GM12878 (cell line): ENCODE results near the gene DNAAF1. TPM values are rescaled to one million over a fixed set of nuclear protein-coding genes. Genes with fewer than 3 reads are reported as not detected.

Experiments used
- BCLAF1 ChIP-seq: fragments of 450-650 bp; IDR thresholded peaks from 2 replicates; pipeline ENCODE4 v1.6.1; 2017; ENCODE audit warnings: antibody characterized with exemption, mild to moderate bottlenecking, moderate library complexity
- EZH2 ChIP-seq: IDR thresholded peaks from 2 replicates; pipeline ENCODE4 v1.6.1; 2012; ENCODE audit warnings: low read depth, mild to moderate bottlenecking, control low read depth, inconsistent platforms, low read length, borderline replicate concordance; ENCODE audit not compliant: control insufficient read depth
- HDAC6 ChIP-seq: fragments of 200-600 bp; sonication (generic); IDR thresholded peaks from one replicate; pipeline ENCODE4 v1.8.0; 2017; ENCODE audit warnings: antibody characterized with exemption; ENCODE audit not compliant: unreplicated experiment
- IKZF2 ChIP-seq, 2 experiments: fragments of 450-650 bp; IDR thresholded peaks; 2 replicates each; pipeline ENCODE4 v1.6.1; 2017; ENCODE audit warnings: mild to moderate bottlenecking in 2 of 2, moderate library complexity in 2 of 2
- LARP7 ChIP-seq: fragments of 450-650 bp; IDR thresholded peaks from 2 replicates; pipeline ENCODE4 v1.6.1; 2017; ENCODE audit warnings: mild to moderate bottlenecking
- MAX ChIP-seq: IDR thresholded peaks from 2 replicates; pipeline ENCODE4 v1.6.1; 2012; ENCODE audit warnings: low read depth, low read length, improper control_type of control experiment
- MEF2B ChIP-seq: fragments of 450-650 bp; IDR thresholded peaks from 2 replicates; pipeline ENCODE4 v1.6.1; 2018; ENCODE audit warnings: mild to moderate bottlenecking, moderate library complexity; ENCODE audit not compliant: partially characterized antibody, poor library complexity, severe bottlenecking
- NRF1 ChIP-seq: conservative IDR thresholded peaks from 2 replicates; pipeline ENCODE4 v1.6.1; 2011; ENCODE audit warnings: mild to moderate bottlenecking, low read depth, low read length, improper control_type of control experiment
- PAX5 ChIP-seq: IDR thresholded peaks from 2 replicates; pipeline ENCODE4 v1.6.1; 2011; ENCODE audit warnings: low read depth, low read length, borderline replicate concordance
- POLR2A ChIP-seq: IDR thresholded peaks from 2 replicates; pipeline ENCODE4 v1.6.1; 2011; ENCODE audit warnings: low read depth, mild to moderate bottlenecking, low read length
- RB1 ChIP-seq: fragments of 450-650 bp; formaldehyde crosslinking; IDR thresholded peaks from 2 replicates; pipeline ENCODE4 v1.6.1; 2017; ENCODE audit warnings: mild to moderate bottlenecking, borderline replicate concordance
- REST ChIP-seq: IDR thresholded peaks from 2 replicates; pipeline ENCODE4 v1.6.1; 2012; ENCODE audit warnings: mild to moderate bottlenecking, low read depth, low read length
- SMAD5 ChIP-seq: IDR thresholded peaks from 2 replicates; pipeline ENCODE4 v1.6.1; 2016; ENCODE audit warnings: antibody characterized with exemption, low read depth
- TCF12 ChIP-seq: IDR thresholded peaks from 2 replicates; pipeline ENCODE4 v1.6.1; 2011; ENCODE audit warnings: low read depth, mild to moderate bottlenecking, low read length
- polyA plus RNA-seq, 11 experiments: library from polyadenylated mRNA; depleted of rRNA in 4 of 11; unstranded in 6 of 11; stranded (reverse) in 5 of 11; fragments of >200 nt; fragmentation: Nextera tagmentation in 4 of 11; fragmentation: Illumina TruSeq in 1 of 11; extraction: Ambion mirVana in 4 of 11; extraction: Trizol in 1 of 11; gene quantifications; 1 replicate in 1 of 11; 2 replicates in 10 of 11; pipeline versions ENCODE4 v1.2.1 to v1.2.3, GENCODE V29; 2011 to 2016; ENCODE audit warnings: inconsistent platforms in 2 of 11, missing spikeins in 2 of 11, low read depth in 1 of 11
- total RNA-seq, 4 experiments: library from RNA; depleted of rRNA in 3 of 4; stranded (reverse); fragments of >200 nt in 3 of 4; fragmentation: Illumina TruSeq in 1 of 4; extraction: Trizol in 1 of 4; gene quantifications; 2 replicates each; pipeline versions ENCODE4 v1.2.1 to v1.2.3, GENCODE V29; 2013 to 2021
- TF ChIP-seq, protein P1 (sequence below), 3 experiments: IDR thresholded peaks in 2 of 3; conservative IDR thresholded peaks in 1 of 3; 2 replicates each; pipeline ENCODE4 v1.5.1; 2011; ENCODE audit warnings: low read depth in 3 of 3, low read length in 3 of 3, mild to moderate bottlenecking in 3 of 3, control low read depth in 2 of 3, moderate library complexity in 2 of 3, inconsistent platforms in 1 of 3, mixed read lengths in 1 of 3; ENCODE audit not compliant: control insufficient read depth in 2 of 3, insufficient read depth in 1 of 3; ENCODE audit errors: extremely low read depth in 1 of 3
- TF ChIP-seq, protein P2 (sequence below): IDR thresholded peaks from 2 replicates; pipeline ENCODE4 v1.6.1; 2012; ENCODE audit warnings: low read length, inconsistent platforms
- TF ChIP-seq, protein P3 (sequence below): fragments of 450-650 bp; IDR thresholded peaks from 2 replicates; pipeline ENCODE4 v1.6.1; 2017; ENCODE audit warnings: borderline replicate concordance

The DNAAF1 gene
- total and polyA plus RNA-seq, 10 of the 15 experiments (the other 5 are each of a cell fraction or from before 2014, with no cell fraction given): 0.02 to 0.76 (median 0.08) TPM; not detected in 6

- TF ChIP-seq REST: 0 out of 2 replicates have a peak, but pooled peaks have one; percentile 4
- peak; percentile 69; the same call in 1 of the 2 replicates for TF ChIP-seq RB1
- peak; percentile 65 for TF ChIP-seq LARP7
- TF ChIP-seq, protein P1, sequence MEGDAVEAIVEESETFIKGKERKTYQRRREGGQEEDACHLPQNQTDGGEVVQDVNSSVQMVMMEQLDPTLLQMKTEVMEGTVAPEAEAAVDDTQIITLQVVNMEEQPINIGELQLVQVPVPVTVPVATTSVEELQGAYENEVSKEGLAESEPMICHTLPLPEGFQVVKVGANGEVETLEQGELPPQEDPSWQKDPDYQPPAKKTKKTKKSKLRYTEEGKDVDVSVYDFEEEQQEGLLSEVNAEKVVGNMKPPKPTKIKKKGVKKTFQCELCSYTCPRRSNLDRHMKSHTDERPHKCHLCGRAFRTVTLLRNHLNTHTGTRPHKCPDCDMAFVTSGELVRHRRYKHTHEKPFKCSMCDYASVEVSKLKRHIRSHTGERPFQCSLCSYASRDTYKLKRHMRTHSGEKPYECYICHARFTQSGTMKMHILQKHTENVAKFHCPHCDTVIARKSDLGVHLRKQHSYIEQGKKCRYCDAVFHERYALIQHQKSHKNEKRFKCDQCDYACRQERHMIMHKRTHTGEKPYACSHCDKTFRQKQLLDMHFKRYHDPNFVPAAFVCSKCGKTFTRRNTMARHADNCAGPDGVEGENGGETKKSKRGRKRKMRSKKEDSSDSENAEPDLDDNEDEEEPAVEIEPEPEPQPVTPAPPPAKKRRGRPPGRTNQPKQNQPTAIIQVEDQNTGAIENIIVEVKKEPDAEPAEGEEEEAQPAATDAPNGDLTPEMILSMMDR (IDR thresholded peaks at IDR 0.05 in 2 of 3, conservative IDR thresholded peaks at IDR 0.05 in 1 of 3; ENCODE audit: control insufficient read depth in 2 of 3, extremely low read depth in 1 of 3, insufficient read depth in 1 of 3, low read depth in 3 of 3, low read length in 3 of 3): 0 out of 6 replicates have a peak, but pooled peaks of 1 of the 3 experiments have one; percentile 20
- TF ChIP-seq, protein P2, sequence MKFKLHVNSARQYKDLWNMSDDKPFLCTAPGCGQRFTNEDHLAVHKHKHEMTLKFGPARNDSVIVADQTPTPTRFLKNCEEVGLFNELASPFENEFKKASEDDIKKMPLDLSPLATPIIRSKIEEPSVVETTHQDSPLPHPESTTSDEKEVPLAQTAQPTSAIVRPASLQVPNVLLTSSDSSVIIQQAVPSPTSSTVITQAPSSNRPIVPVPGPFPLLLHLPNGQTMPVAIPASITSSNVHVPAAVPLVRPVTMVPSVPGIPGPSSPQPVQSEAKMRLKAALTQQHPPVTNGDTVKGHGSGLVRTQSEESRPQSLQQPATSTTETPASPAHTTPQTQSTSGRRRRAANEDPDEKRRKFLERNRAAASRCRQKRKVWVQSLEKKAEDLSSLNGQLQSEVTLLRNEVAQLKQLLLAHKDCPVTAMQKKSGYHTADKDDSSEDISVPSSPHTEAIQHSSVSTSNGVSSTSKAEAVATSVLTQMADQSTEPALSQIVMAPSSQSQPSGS: no peak
- 0 out of 2 replicates have a peak, but pooled peaks have one; percentile 8 for TF ChIP-seq NRF1
- TF ChIP-seq, protein P3, sequence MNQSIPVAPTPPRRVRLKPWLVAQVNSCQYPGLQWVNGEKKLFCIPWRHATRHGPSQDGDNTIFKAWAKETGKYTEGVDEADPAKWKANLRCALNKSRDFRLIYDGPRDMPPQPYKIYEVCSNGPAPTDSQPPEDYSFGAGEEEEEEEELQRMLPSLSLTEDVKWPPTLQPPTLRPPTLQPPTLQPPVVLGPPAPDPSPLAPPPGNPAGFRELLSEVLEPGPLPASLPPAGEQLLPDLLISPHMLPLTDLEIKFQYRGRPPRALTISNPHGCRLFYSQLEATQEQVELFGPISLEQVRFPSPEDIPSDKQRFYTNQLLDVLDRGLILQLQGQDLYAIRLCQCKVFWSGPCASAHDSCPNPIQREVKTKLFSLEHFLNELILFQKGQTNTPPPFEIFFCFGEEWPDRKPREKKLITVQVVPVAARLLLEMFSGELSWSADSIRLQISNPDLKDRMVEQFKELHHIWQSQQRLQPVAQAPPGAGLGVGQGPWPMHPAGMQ: peak; percentile 66
- TF ChIP-seq POLR2A: peak; percentile 93
- no peak for TF ChIP-seq IKZF2 (IDR thresholded peaks at IDR 0.05)
- peak; percentile 73 for TF ChIP-seq MEF2B
- TF ChIP-seq SMAD5: peak; percentile 69; the same call in 1 of the 2 replicates
- TF ChIP-seq TCF12: peak; percentile 74; the same call in 1 of the 2 replicates
- 0 out of 2 replicates have a peak, but pooled peaks have one; percentile 8 for TF ChIP-seq PAX5
- peak; percentile 64; the same call in 1 of the 2 replicates for TF ChIP-seq MAX
- no peak for TF ChIP-seq BCLAF1
- TF ChIP-seq EZH2: no peak
- TF ChIP-seq HDAC6: no peak
Measured at GRCh38 chr16:84116720-84117493, 28.2 kb upstream of the DNAAF1 start, which contains the start of gene MBTPS1 (continued).
